GM12892 (cell line): ENCODE data around the gene RRAD.
"Not testable (repeated sequence)": the region's sequence is repeated elsewhere in the genome, so short reads cannot be mapped to it uniquely, and the experiment has no call there.

ENCODE experiments used
- POLR2A ChIP-seq: IDR thresholded peaks from 2 replicates; pipeline ENCODE4 v1.6.1; 2011; ENCODE audit warnings: low read depth, low read length, control low read depth
- POLR2AphosphoS5 ChIP-seq: IDR thresholded peaks from 2 replicates; pipeline ENCODE4 v1.6.1; 2011; ENCODE audit warnings: low read depth, low read length, control low read depth
- TAF1 ChIP-seq: IDR thresholded peaks from 2 replicates; pipeline ENCODE4 v1.6.1; 2011; ENCODE audit warnings: low read depth, mild to moderate bottlenecking, control low read depth, low read length, borderline replicate concordance

GRCh38 chr16:66974156-66974931 lies 49.0 kb upstream of the RRAD start:
- TF ChIP-seq POLR2A, POLR2AphosphoS5, TAF1: not testable (repeated sequence)
